Loucy (cell line): ENCODE results near the gene LMAN1L.

ENCODE experiments used
- H2AFZ ChIP-seq: fragments of 200-600 bp; sonication (generic); 2 replicates; pipeline ENCODE4 v1.6.0; 2016; ENCODE audit warnings: antibody characterized with exemption, mild to moderate bottlenecking, low read length, moderate library complexity
- H3F3A ChIP-seq: fragments of 200-600 bp; 2 replicates; pipeline ENCODE4 v1.6.0; 2016; ENCODE audit warnings: antibody characterized with exemption, low read depth, mild to moderate bottlenecking
- H3K27me3 ChIP-seq: fragments of 200-600 bp; sonication (generic); 2 replicates; pipeline ENCODE4 v1.6.1; 2014; ENCODE audit warnings: low read length, mild to moderate bottlenecking; ENCODE audit not compliant: insufficient read depth, poor library complexity, severe bottlenecking
- H3K36me3 ChIP-seq: fragments of 200-600 bp; sonication (generic); 2 replicates; pipeline ENCODE4 v1.6.1; 2016; ENCODE audit warnings: low read length; ENCODE audit not compliant: insufficient read depth
- H3K4me1 ChIP-seq: fragments of 200-600 bp; sonication (generic); 2 replicates; pipeline ENCODE4 v1.5.1; 2014; ENCODE audit warnings: low read length, mild to moderate bottlenecking; ENCODE audit not compliant: insufficient read depth, poor library complexity, severe bottlenecking
- H3K4me2 ChIP-seq: fragments of 200-600 bp; sonication (generic); 2 replicates; pipeline ENCODE4 v1.6.0; 2014; ENCODE audit warnings: antibody characterized with exemption, low read length, low read depth, mild to moderate bottlenecking; ENCODE audit not compliant: poor library complexity, severe bottlenecking
- H3K4me3 ChIP-seq: fragments of 200-600 bp; sonication (generic); 2 replicates; pipeline ENCODE4 v1.5.1; 2014; ENCODE audit warnings: low read length, mild to moderate bottlenecking, mixed read lengths; ENCODE audit not compliant: poor library complexity, severe bottlenecking
- H3K79me2 ChIP-seq: fragments of 200-600 bp; sonication (generic); 2 replicates; pipeline ENCODE4 v1.6.1; 2014; ENCODE audit warnings: low read length; ENCODE audit not compliant: insufficient read depth
- H3K9ac ChIP-seq: fragments of 200-600 bp; sonication (generic); 2 replicates; pipeline ENCODE4 v1.6.0; 2014; ENCODE audit warnings: mild to moderate bottlenecking, low read depth, low read length, moderate library complexity; ENCODE audit not compliant: poor library complexity, severe bottlenecking
- H3K9me2 ChIP-seq: fragments of 200-600 bp; sonication (generic); replicated peaks from 2 replicates; pipeline ENCODE4 v1.6.1; 2016; ENCODE audit warnings: low read depth, low read length, mixed read lengths
- H3K9me3 ChIP-seq: fragments of 200-600 bp; sonication (generic); 2 replicates; pipeline ENCODE4 v1.6.1; 2014; ENCODE audit warnings: mild to moderate bottlenecking, antibody characterized with exemption, low read length, low read depth; ENCODE audit not compliant: insufficient read depth
- H4K20me1 ChIP-seq: fragments of 200-600 bp; sonication (generic); 2 replicates; pipeline ENCODE4 v1.6.0; 2014; ENCODE audit warnings: antibody characterized with exemption, low read length, mild to moderate bottlenecking; ENCODE audit not compliant: insufficient read depth, poor library complexity, severe bottlenecking
- EZH2phosphoT487 ChIP-seq: fragments of 200-600 bp; IDR thresholded peaks from 2 replicates; pipeline ENCODE4 v1.6.1; 2018; ENCODE audit warnings: antibody characterized with exemption, mild to moderate bottlenecking, moderate library complexity, borderline replicate concordance
- TF ChIP-seq, protein P1 (sequence below): fragments of 200-600 bp; sonication (generic); conservative IDR thresholded peaks from 2 replicates; pipeline ENCODE4 v1.5.1; 2014; ENCODE audit warnings: mild to moderate bottlenecking, antibody characterized with exemption, low read length

Gene LMAN1L

DNA sequence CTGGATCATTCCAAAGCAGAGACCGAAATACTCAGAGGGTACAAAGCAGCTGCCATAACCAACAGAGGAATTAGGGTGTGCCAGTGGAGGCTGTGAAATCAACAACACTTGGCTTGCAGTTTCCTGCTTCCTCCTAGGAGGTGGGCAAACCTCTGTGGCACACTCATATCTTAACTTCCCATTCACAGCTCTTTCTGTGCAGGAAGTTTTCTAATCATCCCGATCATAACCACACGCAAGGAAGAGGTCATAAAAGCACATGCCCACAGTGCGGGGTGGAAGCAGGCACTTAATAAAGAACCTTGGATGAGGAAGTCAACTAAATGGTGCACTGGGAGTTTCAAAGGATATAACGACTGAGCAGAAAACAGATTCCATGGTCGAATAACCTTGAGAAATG is 55.4 kb downstream of the LMAN1L start:
- no peak for TF ChIP-seq EZH2phosphoT487
- no peak overlapping the region for H2AFZ ChIP-seq
- H4K20me1 ChIP-seq: peaks cover 49% of the 10 kb centered on the region
- H3K9me3 ChIP-seq: no peaks in the 10 kb centered on the region
- peaks cover 24% of the 10 kb centered on the region for H3F3A ChIP-seq
- H3K4me3 ChIP-seq: peak overlapping the region; percentile 64
- no peaks in the 10 kb centered on the region for H3K9me2 ChIP-seq
- H3K4me1 ChIP-seq: peaks cover 67% of the 10 kb centered on the region
- no peaks in the 10 kb centered on the region for H3K27me3 ChIP-seq
- peaks cover 83% of the 10 kb centered on the region for H3K79me2 ChIP-seq
- H3K4me2 ChIP-seq: peak overlapping the region; percentile 85
- H3K9ac ChIP-seq: peak overlapping the region; percentile 36
- H3K36me3 ChIP-seq: no peaks in the 10 kb centered on the region

DNA sequence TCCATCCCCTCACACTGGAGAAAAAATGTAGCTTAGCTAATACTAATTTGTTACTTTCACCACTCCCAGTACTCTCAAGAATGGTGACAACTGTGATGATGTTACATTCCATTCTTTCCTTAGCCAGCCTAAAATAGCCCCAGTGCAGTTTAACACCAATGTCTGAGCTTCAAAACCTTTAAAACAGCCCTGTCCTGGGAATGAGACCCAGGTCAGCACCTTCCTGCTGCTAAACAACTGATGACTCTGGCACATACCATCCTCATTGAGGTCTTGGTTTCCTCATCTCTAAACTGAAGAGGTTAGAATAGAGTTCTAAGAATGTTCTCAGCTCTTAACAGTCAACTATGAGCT is 56.7 kb downstream of the LMAN1L start:
- Histone ChIP-seq H3K9ac (peak overlapping the region; percentile 57), H3K27me3 (no peaks in the 10 kb centered on the region), H3K9me2 (no peaks in the 10 kb centered on the region), H4K20me1 (peaks cover 45% of the 10 kb centered on the region), H3K9me3 (no peaks in the 10 kb centered on the region), H3K79me2 (peaks cover 74% of the 10 kb centered on the region), H3K4me1 (peaks cover 68% of the 10 kb centered on the region), H3K4me2 (peak overlapping the region; percentile 85), H3F3A (peaks cover 24% of the 10 kb centered on the region), H3K36me3 (no peaks in the 10 kb centered on the region), H2AFZ (no peak overlapping the region), H3K4me3 (peak overlapping the region; percentile 63)
- no peak for TF ChIP-seq EZH2phosphoT487
- TF ChIP-seq, protein P1, sequence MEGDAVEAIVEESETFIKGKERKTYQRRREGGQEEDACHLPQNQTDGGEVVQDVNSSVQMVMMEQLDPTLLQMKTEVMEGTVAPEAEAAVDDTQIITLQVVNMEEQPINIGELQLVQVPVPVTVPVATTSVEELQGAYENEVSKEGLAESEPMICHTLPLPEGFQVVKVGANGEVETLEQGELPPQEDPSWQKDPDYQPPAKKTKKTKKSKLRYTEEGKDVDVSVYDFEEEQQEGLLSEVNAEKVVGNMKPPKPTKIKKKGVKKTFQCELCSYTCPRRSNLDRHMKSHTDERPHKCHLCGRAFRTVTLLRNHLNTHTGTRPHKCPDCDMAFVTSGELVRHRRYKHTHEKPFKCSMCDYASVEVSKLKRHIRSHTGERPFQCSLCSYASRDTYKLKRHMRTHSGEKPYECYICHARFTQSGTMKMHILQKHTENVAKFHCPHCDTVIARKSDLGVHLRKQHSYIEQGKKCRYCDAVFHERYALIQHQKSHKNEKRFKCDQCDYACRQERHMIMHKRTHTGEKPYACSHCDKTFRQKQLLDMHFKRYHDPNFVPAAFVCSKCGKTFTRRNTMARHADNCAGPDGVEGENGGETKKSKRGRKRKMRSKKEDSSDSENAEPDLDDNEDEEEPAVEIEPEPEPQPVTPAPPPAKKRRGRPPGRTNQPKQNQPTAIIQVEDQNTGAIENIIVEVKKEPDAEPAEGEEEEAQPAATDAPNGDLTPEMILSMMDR: no peak

DNA sequence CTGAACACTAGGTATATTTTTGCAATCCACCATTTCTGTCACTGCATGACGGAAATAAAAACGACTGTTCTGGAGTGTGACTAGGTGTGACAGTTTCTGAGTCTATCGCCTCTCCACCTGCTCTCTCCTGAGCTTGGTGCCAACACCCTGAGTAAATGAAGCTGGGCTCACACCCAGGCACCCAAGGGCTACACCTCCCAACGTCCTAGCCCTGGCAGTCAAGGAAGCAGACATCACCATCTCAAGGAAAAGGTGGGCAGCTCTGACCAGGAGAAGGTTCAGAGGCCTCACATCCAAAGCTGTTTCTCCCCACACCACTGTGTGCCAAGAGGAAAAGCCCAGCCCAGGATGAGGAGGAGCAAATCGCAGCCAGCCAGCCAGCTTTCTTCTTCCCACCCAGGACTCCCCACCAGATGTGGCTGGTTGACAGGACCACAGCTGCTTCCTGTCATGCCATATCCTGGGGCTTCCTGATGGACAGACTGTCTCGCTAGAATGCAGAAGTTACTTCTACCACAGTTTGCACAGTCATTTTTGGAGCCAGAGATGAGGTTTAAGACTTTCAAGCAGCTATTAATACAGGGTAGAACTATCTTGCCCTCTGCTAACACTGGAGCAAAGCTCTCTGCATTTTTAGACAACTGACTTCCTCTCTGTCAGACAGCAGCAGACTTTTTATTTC is 57.2 kb downstream of the LMAN1L start:
- Histone ChIP-seq H3K27me3 (no peaks in the 10 kb centered on the region), H3K4me1 (peaks cover 68% of the 10 kb centered on the region), H3K36me3 (no peaks in the 10 kb centered on the region), H3K9me3 (no peaks in the 10 kb centered on the region), H3F3A (peaks cover 24% of the 10 kb centered on the region), H3K4me3 (peak overlapping the region; percentile 63), H4K20me1 (peaks cover 45% of the 10 kb centered on the region), H3K79me2 (peaks cover 70% of the 10 kb centered on the region), H2AFZ (no peak overlapping the region), H3K9me2 (no peaks in the 10 kb centered on the region), H3K4me2 (peak overlapping the region; percentile 85), H3K9ac (peak overlapping the region; percentile 57)
- TF ChIP-seq EZH2phosphoT487: no peak
- TF ChIP-seq, protein P1: no peak
